SK-N-SH treated with all-trans-retinoic acid at 6 μM for 48 hours (cell line): ENCODE measurements around the gene KRTAP1-3.
A peak's percentile ranks its signal among the peaks of the same experiment; 100 is the strongest.
"Not testable (repeated sequence)": the region's sequence is repeated elsewhere in the genome, so short reads cannot be mapped to it uniquely, and the experiment has no call there.

ENCODE experiments used
- ATAC-seq: fragments of 200-7000 bp; cut with Tn5 transposase; 3 replicates; pipeline ENCODE4 v1.9.1; 2020; ENCODE audit warnings: mild to moderate bottlenecking, moderate library complexity
- ARNTL ChIP-seq: fragments of 450-650 bp; formaldehyde crosslinking; IDR thresholded peaks from 2 replicates; pipeline ENCODE4 v1.5.0; 2020; ENCODE audit warnings: low read depth, mild to moderate bottlenecking, moderate library complexity, borderline replicate concordance
- BACH2 ChIP-seq: fragments of 250-450 bp; sonication (Bioruptor Pico); IDR thresholded peaks from 2 replicates; pipeline ENCODE4 v1.9.0; 2021; ENCODE audit warnings: mild to moderate bottlenecking, borderline replicate concordance
- CSDC2 ChIP-seq: fragments of 250-450 bp; sonication (Bioruptor Pico); IDR thresholded peaks from 2 replicates; pipeline ENCODE4 v1.5.0; 2020; ENCODE audit warnings: mild to moderate bottlenecking, moderate library complexity
- ESRRG ChIP-seq: fragments of 250-450 bp; sonication (Bioruptor Pico); IDR thresholded peaks from 2 replicates; pipeline ENCODE4 v1.6.1; 2021; ENCODE audit warnings: mild to moderate bottlenecking
- GLIS3 ChIP-seq: fragments of 250-450 bp; sonication (Bioruptor Pico); IDR thresholded peaks from 2 replicates; pipeline ENCODE4 v1.5.0; 2020; ENCODE audit warnings: mild to moderate bottlenecking, moderate library complexity
- ISL1 ChIP-seq: fragments of 250-450 bp; sonication (Bioruptor Pico); IDR thresholded peaks from 2 replicates; pipeline ENCODE4 v2.1.2; 2022; ENCODE audit warnings: mild to moderate bottlenecking, moderate library complexity
- OSR1 ChIP-seq: fragments of 250-450 bp; sonication (Bioruptor Pico); IDR thresholded peaks from 2 replicates; pipeline ENCODE4 v1.8.0; 2022; ENCODE audit warnings: moderate library complexity, mild to moderate bottlenecking, inconsistent platforms
- PPARA ChIP-seq: fragments of 250-450 bp; sonication (Bioruptor Pico); IDR thresholded peaks from 2 replicates; pipeline ENCODE4 v1.5.0; 2020; ENCODE audit warnings: mild to moderate bottlenecking, borderline replicate concordance
- RARB ChIP-seq: fragments of 250-450 bp; sonication (Bioruptor Pico); IDR thresholded peaks from 2 replicates; pipeline ENCODE4 v1.8.0; 2021; ENCODE audit warnings: mild to moderate bottlenecking, moderate library complexity
- SNAI2 ChIP-seq: fragments of 250-450 bp; sonication (Bioruptor Pico); IDR thresholded peaks from 2 replicates; pipeline ENCODE4 v1.5.0; 2020; ENCODE audit warnings: mild to moderate bottlenecking, moderate library complexity
- TCF4 ChIP-seq: fragments of 250-450 bp; sonication (Bioruptor Pico); IDR thresholded peaks from 2 replicates; pipeline ENCODE4 v1.8.0; 2021; ENCODE audit warnings: mild to moderate bottlenecking, moderate library complexity, borderline replicate concordance
- TOX ChIP-seq: fragments of 250-450 bp; sonication (Bioruptor Pico); IDR thresholded peaks from 2 replicates; pipeline ENCODE4 v1.8.0; 2021; ENCODE audit warnings: mild to moderate bottlenecking, moderate library complexity, borderline replicate concordance
- ZC3H10 ChIP-seq: fragments of 250-450 bp; sonication (Bioruptor Pico); IDR thresholded peaks from 2 replicates; pipeline ENCODE4 v1.5.1; 2021; ENCODE audit warnings: mild to moderate bottlenecking, moderate library complexity
- ZFP3 ChIP-seq: fragments of 250-450 bp; sonication (Bioruptor Pico); IDR thresholded peaks from 2 replicates; pipeline ENCODE4 v1.5.0; 2020; ENCODE audit warnings: mild to moderate bottlenecking, moderate library complexity
- ZFP30 ChIP-seq: fragments of 450-650 bp; formaldehyde crosslinking; IDR thresholded peaks from 2 replicates; pipeline ENCODE4 v1.5.0; 2022; ENCODE audit warnings: mild to moderate bottlenecking, moderate library complexity
- ZNF565 ChIP-seq: fragments of 450-650 bp; formaldehyde crosslinking; conservative IDR thresholded peaks from 2 replicates; pipeline ENCODE4 v1.5.0; 2020; ENCODE audit warnings: low read depth, mild to moderate bottlenecking, moderate library complexity
- ZNF70 ChIP-seq: fragments of 450-650 bp; formaldehyde crosslinking; IDR thresholded peaks from 2 replicates; pipeline ENCODE4 v1.5.0; 2020; ENCODE audit warnings: mild to moderate bottlenecking, moderate library complexity
- ZNF8 ChIP-seq: fragments of 450-650 bp; formaldehyde crosslinking; IDR thresholded peaks from 2 replicates; pipeline ENCODE4 v1.5.0; 2020; ENCODE audit warnings: mild to moderate bottlenecking, moderate library complexity
- TF ChIP-seq, protein P1 (sequence below): fragments of 250-450 bp; sonication (Bioruptor Pico); IDR thresholded peaks from 2 replicates; pipeline ENCODE4 v1.5.1; 2020; ENCODE audit warnings: low read depth, mild to moderate bottlenecking, moderate library complexity
- TF ChIP-seq, protein P2 (sequence below): fragments of 250-450 bp; sonication (Bioruptor Pico); IDR thresholded peaks from 2 replicates; pipeline ENCODE4 v1.5.0; 2020; ENCODE audit warnings: mild to moderate bottlenecking, moderate library complexity
- TF ChIP-seq, protein P3 (sequence below): fragments of 250-450 bp; sonication (Bioruptor Pico); IDR thresholded peaks from 2 replicates; pipeline ENCODE4 v1.5.1; 2021; ENCODE audit warnings: mild to moderate bottlenecking, moderate library complexity
- TF ChIP-seq, protein P4 (sequence below): fragments of 250-450 bp; sonication (Bioruptor Pico); IDR thresholded peaks from 2 replicates; pipeline ENCODE4 v1.8.0; 2021; ENCODE audit warnings: low read depth, mild to moderate bottlenecking, moderate library complexity, borderline replicate concordance

KRTAP1-3 gene, protein sequence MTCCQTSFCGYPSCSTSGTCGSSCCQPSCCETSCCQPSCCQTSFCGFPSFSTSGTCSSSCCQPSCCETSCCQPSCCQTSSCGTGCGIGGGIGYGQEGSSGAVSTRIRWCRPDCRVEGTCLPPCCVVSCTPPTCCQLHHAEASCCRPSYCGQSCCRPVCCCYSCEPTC

DNA sequence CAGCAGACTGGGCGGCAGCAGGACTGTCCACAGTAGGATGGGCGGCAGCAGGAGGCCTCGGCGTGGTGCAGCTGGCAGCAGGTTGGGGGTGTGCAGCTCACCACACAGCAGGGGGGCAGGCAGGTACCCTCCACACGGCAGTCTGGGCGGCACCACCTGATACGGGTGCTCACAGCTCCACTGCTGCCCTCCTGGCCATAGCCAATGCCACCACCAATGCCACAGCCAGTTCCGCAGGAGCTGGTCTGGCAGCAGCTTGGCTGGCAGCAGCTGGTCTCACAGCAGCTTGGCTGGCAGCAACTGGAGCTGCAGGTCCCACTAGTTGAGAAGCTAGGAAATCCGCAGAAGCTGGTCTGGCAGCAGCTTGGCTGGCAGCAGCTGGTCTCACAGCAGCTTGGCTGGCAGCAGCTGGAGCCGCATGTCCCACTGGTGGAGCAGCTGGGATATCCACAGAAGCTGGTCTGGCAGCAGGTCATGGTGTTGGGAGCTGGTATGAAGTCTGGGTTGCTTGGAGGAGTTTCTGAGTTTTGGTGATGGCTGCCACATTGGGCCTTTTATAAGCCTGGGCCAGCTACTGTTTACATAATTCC is at the start of gene KRTAP1-3:
Gene KRTAP1-3, minus strand, starts transcription at position 529 of the 590 bp plus-strand sequence. Its CDS starts 53 bp downstream, at position 476.
- not testable (repeated sequence) for ATAC-seq

DNA sequence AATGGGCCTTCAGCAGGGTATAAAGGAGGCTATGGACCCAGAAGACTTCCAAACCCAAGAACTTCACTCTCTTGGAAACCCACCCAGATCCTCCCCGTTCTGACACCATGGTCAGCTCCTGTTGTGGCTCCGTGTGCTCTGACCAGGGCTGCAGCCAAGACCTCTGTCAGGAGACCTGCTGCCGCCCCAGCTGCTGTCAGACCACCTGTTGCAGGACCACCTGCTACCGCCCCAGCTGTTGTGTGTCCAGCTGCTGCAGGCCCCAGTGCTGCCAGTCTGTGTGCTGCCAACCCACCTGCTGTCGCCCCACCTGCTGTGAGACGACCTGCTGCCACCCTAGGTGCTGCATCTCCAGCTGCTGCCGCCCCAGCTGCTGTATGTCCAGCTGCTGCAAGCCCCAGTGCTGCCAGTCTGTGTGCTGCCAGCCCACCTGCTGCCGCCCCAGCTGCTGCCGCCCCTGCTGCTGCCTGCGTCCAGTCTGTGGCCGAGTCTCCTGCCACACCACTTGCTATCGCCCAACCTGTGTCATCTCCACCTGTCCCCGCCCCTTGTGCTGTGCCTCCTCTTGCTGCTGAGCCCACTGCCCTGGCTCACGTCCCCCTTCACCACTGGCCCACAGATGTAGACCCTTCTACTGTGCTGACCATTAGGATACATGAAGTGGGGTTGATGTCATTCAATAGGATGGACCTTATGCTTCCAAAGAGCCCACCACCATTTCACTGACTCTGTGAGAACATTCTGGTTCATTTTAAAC is 49.6 kb upstream of the KRTAP1-3 start, which contains the start of gene KRTAP4-7:
Gene KRTAP4-7, plus strand, starts transcription at position 51 of the 757 bp plus-strand sequence. Its CDS starts 57 bp downstream, at position 108.
- peak; percentile 47; the same call in 2 of the 3 replicates for ATAC-seq

DNA sequence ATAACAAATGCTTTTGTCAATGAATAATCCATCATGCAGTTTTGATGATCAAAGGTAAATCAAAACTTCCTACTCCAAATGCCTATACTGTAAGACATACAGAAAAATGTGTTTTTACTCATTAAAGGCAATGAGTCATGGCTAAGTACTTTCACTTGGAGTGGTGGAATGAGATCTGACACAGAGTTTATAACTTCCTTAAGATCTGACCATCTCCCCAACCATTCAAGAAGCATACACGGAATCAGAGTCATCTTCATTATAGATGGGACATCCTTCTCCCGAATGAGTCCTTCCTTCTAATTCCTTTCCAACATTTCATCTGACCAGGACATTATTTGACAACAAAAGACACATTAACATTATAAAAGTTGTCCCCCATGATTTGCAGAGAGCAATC is 48.8 kb upstream of the KRTAP1-3 start:
- ATAC-seq = peak; percentile 83

DNA sequence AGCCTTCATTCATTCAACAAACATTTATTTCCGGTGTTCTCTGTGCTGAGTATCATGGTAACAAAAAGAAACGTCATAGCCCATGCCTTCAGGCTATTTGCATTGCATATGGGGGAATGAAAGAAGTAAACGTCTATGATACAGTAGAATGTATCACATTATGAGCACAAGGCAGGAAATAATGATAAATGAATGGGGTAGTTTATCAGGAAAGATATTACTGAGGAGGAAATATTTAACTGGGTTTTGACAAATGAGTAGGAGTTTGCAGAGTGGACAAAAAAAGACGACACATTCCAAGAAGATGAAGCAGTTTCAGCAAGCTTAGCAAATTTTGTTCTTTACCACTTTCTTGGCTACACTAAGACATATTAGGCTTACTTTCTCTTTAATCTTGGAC is 48.0 kb upstream of the KRTAP1-3 start:
- ATAC-seq = no peak
- TF ChIP-seq ARNTL (CRISPR knock-in tag) = no peak
- TF ChIP-seq PPARA = no peak
- TF ChIP-seq ZFP3 = no peak
- TF ChIP-seq BACH2 (CRISPR knock-in tag) = no peak
- TF ChIP-seq TCF4 (CRISPR knock-in tag) = no peak
- TF ChIP-seq RARB (CRISPR knock-in tag) = no peak
- TF ChIP-seq SNAI2 = no peak
- no peak for TF ChIP-seq ZNF70 (CRISPR knock-in tag)
- TF ChIP-seq, protein P1, sequence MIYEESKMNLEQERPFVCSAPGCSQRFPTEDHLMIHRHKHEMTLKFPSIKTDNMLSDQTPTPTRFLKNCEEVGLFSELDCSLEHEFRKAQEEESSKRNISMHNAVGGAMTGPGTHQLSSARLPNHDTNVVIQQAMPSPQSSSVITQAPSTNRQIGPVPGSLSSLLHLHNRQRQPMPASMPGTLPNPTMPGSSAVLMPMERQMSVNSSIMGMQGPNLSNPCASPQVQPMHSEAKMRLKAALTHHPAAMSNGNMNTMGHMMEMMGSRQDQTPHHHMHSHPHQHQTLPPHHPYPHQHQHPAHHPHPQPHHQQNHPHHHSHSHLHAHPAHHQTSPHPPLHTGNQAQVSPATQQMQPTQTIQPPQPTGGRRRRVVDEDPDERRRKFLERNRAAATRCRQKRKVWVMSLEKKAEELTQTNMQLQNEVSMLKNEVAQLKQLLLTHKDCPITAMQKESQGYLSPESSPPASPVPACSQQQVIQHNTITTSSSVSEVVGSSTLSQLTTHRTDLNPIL = no peak
- TF ChIP-seq GLIS3 (CRISPR knock-in tag) = no peak
- TF ChIP-seq ISL1 (CRISPR knock-in tag) = no peak
- no peak for TF ChIP-seq CSDC2 (CRISPR knock-in tag)

DNA sequence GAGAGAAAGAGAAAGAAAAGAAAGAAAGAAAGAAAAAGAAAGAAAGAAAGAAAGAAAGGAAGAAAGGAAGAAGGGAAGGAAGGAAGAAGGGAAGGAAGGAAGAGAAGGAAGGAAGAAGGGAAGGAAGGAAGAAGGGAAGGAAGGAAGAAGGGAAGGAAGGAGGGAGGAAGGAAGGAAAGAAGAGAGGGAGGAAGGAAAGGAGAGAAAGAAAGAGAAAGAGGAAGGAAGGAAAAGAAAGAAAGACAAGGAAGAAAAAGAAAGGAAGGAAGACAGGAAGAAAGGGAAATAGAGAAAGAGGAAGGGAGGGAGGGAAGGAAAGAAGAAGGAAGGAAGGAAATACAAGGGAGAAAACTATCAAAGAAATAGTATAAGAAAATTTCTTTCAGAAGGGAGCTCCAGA is 42.1 kb upstream of the KRTAP1-3 start:
- ATAC-seq = no peak
- TF ChIP-seq, protein P2, sequence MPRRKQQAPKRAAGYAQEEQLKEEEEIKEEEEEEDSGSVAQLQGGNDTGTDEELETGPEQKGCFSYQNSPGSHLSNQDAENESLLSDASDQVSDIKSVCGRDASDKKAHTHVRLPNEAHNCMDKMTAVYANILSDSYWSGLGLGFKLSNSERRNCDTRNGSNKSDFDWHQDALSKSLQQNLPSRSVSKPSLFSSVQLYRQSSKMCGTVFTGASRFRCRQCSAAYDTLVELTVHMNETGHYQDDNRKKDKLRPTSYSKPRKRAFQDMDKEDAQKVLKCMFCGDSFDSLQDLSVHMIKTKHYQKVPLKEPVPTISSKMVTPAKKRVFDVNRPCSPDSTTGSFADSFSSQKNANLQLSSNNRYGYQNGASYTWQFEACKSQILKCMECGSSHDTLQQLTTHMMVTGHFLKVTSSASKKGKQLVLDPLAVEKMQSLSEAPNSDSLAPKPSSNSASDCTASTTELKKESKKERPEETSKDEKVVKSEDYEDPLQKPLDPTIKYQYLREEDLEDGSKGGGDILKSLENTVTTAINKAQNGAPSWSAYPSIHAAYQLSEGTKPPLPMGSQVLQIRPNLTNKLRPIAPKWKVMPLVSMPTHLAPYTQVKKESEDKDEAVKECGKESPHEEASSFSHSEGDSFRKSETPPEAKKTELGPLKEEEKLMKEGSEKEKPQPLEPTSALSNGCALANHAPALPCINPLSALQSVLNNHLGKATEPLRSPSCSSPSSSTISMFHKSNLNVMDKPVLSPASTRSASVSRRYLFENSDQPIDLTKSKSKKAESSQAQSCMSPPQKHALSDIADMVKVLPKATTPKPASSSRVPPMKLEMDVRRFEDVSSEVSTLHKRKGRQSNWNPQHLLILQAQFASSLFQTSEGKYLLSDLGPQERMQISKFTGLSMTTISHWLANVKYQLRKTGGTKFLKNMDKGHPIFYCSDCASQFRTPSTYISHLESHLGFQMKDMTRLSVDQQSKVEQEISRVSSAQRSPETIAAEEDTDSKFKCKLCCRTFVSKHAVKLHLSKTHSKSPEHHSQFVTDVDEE (CRISPR knock-in tag) = no peak
- no peak for TF ChIP-seq TCF4 (CRISPR knock-in tag)
- TF ChIP-seq ZNF8 (CRISPR knock-in tag) = no peak
- no peak for TF ChIP-seq TOX (CRISPR knock-in tag)
- TF ChIP-seq, protein P1 = no peak
- TF ChIP-seq ARNTL (CRISPR knock-in tag) = no peak
- no peak for TF ChIP-seq ZNF565 (CRISPR knock-in tag)
- no peak for TF ChIP-seq ZC3H10 (CRISPR knock-in tag)
- TF ChIP-seq, protein P3, sequence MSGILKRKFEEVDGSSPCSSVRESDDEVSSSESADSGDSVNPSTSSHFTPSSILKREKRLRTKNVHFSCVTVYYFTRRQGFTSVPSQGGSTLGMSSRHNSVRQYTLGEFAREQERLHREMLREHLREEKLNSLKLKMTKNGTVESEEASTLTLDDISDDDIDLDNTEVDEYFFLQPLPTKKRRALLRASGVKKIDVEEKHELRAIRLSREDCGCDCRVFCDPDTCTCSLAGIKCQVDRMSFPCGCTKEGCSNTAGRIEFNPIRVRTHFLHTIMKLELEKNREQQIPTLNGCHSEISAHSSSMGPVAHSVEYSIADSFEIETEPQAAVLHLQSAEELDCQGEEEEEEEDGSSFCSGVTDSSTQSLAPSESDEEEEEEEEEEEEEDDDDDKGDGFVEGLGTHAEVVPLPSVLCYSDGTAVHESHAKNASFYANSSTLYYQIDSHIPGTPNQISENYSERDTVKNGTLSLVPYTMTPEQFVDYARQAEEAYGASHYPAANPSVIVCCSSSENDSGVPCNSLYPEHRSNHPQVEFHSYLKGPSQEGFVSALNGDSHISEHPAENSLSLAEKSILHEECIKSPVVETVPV (CRISPR knock-in tag) = no peak
- no peak for TF ChIP-seq ZFP3
- TF ChIP-seq GLIS3 (CRISPR knock-in tag) = no peak
- TF ChIP-seq BACH2 (CRISPR knock-in tag) = no peak
- TF ChIP-seq ZFP30 (CRISPR knock-in tag) = no peak
- no peak for TF ChIP-seq CSDC2 (CRISPR knock-in tag)
- TF ChIP-seq, protein P4, sequence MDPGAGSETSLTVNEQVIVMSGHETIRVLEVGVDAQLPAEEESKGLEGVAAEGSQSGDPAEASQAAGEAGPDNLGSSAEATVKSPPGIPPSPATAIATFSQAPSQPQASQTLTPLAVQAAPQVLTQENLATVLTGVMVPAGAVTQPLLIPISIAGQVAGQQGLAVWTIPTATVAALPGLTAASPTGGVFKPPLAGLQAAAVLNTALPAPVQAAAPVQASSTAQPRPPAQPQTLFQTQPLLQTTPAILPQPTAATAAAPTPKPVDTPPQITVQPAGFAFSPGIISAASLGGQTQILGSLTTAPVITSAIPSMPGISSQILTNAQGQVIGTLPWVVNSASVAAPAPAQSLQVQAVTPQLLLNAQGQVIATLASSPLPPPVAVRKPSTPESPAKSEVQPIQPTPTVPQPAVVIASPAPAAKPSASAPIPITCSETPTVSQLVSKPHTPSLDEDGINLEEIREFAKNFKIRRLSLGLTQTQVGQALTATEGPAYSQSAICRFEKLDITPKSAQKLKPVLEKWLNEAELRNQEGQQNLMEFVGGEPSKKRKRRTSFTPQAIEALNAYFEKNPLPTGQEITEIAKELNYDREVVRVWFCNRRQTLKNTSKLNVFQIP (CRISPR knock-in tag) = no peak
- no peak for TF ChIP-seq ISL1 (CRISPR knock-in tag)
- TF ChIP-seq RARB (CRISPR knock-in tag) = no peak
- no peak for TF ChIP-seq PPARA
- no peak for TF ChIP-seq ESRRG (CRISPR knock-in tag)
- TF ChIP-seq OSR1 (CRISPR knock-in tag) = no peak
